GM19193 (cell line): ENCODE measurements around the gene RRN3.

ENCODE experiments used
- POLR2A ChIP-seq: IDR thresholded peaks from 4 replicates; pipeline ENCODE4 v1.6.1; 2011; ENCODE audit not compliant: insufficient read depth, insufficient read length; ENCODE audit errors: extremely low read depth

Gene RRN3, protein sequence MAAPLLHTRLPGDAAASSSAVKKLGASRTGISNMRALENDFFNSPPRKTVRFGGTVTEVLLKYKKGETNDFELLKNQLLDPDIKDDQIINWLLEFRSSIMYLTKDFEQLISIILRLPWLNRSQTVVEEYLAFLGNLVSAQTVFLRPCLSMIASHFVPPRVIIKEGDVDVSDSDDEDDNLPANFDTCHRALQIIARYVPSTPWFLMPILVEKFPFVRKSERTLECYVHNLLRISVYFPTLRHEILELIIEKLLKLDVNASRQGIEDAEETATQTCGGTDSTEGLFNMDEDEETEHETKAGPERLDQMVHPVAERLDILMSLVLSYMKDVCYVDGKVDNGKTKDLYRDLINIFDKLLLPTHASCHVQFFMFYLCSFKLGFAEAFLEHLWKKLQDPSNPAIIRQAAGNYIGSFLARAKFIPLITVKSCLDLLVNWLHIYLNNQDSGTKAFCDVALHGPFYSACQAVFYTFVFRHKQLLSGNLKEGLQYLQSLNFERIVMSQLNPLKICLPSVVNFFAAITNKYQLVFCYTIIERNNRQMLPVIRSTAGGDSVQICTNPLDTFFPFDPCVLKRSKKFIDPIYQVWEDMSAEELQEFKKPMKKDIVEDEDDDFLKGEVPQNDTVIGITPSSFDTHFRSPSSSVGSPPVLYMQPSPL

GRCh38 chr16:15093955-15094827 lies at the start of gene RRN3:
TSS of gene RRN3 (minus strand) at chr16:15094272. CDS start at chr16:15094233, 39 bp downstream.
- peak; percentile 88 for TF ChIP-seq POLR2A

GRCh38 chr16:15141586-15141985 lies 47.5 kb upstream of the RRN3 start:
- no peak for TF ChIP-seq POLR2A

DNA sequence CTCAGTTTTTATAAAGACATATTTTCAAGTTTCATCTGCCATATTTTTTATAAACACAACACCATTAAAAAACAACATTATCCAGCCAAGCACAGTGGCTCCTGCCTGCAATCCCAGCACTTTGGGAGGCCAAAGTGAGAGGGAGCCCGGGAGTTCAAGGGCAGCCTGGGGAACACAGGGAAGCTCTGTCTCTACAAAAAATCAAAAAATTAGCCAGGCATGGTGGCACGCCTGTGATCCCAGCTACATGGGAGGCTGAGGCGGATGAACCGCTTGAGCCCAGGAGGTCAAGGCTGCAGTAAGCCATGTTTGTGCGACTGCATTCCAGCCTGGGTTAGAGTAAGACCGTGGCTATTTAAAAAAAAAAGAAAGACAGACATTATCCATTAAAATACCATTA lies 21.0 kb downstream of the RRN3 start:
- no peak for TF ChIP-seq POLR2A

- TF ChIP-seq POLR2A, result no peak
These were observed 34.7 kb downstream of the RRN3 start for GRCh38 chr16:15059324-15059723.

GRCh38 chr16:15057681-15058417 lies 36.2 kb downstream of the RRN3 start:
- no peak for TF ChIP-seq POLR2A

DNA sequence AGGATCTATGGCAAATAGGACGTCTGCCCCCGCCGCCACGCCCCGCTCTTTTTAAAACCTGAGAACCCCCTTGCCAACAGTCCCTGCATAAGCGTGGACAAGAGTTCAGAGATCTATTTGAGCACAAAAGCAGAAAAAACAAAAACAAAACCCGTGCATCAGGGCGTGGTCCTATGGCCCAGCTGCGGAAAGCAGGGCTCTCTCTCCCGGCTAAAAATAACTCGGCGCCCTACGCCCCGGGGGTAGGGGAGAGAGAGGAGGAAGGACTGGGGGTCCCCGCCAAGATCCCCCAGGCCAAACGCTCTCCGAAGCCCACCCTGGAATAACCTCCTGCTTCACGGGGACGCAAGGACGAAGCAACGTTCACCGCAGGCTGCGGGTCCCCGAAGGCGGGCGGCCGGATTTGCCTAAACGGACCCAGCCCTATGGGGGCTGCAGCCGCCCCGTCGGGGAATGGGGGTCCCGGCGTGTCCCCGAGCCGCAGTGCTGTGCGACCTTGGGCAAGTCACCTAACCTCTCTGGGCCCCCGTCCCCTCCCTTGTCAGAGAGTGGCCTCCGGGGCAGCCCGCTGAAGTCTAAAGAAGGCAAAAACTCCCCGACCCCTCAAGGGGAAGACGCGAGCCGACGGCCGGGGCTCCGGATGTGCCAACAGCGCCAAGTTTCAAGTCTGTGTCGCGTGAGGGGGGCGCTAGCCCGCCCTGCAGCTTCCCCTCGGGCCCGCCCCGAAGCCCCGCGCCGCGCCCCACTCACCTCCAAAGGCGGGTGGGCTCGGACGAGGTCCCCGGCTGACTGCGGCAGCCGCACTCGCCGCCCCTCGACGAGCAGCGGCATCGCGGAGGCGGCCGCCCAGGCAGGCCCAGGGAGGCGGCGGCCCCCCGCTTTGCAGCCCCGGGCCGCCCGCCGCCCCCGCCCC lies 38.7 kb downstream of the RRN3 start:
- TF ChIP-seq POLR2A, result peak; percentile 27

- TF ChIP-seq POLR2A, result no peak
These were observed 39.5 kb downstream of the RRN3 start for GRCh38 chr16:15054357-15055140.

- no peak for TF ChIP-seq POLR2A
These were observed 40.2 kb downstream of the RRN3 start for GRCh38 chr16:15053904-15054303.

DNA sequence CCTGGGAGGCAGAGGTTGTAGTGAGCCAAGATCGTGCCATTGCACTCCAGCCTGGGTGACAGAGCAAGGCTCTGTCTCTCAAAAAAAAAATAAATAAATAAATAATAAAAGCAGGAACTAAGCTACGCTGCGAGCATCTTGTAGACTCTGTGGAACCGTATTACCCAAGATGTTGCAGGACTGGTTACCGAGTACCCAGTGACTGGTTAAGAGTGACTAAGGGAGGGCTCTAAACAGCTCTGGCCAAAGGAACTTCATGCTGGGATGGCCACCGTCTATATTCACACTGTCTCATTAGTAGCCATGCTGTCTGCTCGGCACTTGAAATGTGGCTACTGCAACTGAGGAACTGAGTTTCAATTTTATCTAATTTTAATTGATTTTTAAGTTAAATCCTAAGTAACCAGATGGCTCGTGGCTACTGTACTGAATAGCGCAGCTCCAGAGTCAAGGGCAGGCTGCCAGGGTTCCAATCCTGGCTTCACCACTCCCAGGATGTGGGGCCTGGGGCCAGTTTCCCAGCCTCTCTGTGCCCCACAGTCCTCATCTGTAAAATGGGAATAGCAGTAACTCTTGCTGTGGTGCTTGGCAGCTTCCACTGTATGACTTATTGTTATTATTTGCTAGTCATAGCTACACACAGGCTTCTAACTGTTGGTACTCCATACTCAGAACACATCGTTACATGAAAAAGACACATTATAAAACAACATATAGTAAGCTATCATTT lies 41.2 kb downstream of the RRN3 start:
- TF ChIP-seq POLR2A, result no peak

DNA sequence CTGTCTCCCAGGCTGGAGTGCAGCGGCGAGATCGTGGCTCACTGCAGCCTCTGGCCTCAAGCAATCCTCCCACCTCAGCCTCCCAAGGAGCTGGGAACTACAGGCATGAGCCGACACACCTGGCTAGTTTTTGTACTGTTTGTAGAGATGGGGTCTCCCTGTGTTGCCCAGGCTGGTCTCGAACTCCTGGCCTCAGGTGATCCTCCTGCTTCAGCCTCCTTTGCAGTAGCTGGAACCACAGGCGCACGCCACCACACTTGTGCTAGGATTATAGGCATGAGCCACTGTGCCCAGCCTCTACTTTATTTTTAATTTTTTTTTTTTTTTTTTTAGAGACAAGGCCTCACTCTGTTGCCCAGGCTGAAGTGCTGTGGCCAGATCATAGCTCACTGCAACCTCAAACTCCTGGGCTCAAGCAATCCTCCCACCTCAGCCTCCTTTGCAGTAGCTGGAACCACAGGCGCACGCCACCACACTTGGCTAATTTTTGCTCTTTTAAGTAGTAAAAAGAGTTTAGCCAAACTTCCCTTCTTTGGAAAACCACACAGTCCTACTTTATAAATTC lies 42.6 kb downstream of the RRN3 start:
- TF ChIP-seq POLR2A, result no peak

- TF ChIP-seq POLR2A, result no peak
These were observed 44.4 kb downstream of the RRN3 start for GRCh38 chr16:15049581-15050180.
